Erythroblast (primary cell): ENCODE measurements around the gene ADAP1.

ENCODE experiments used
- DNase-seq, 2 experiments: peaks; one replicate each; lab custom pipeline; 2025; lab: John Stamatoyannopoulos, UW
- GATA1 ChIP-seq: IDR thresholded peaks from 2 replicates; pipeline ENCODE4 v1.6.1; 2011; ENCODE audit warnings: low read depth, mild to moderate bottlenecking, control low read depth, low read length, moderate library complexity
- POLR2A ChIP-seq: IDR thresholded peaks from 2 replicates; pipeline ENCODE4 v1.6.1; 2011; ENCODE audit warnings: mild to moderate bottlenecking, low read length

Gene ADAP1

GRCh38 chr7:908159-908581 lies 46.3 kb downstream of the ADAP1 start:
- TF ChIP-seq POLR2A (no peak), GATA1 (no peak)
- no peak for DNase-seq

DNA sequence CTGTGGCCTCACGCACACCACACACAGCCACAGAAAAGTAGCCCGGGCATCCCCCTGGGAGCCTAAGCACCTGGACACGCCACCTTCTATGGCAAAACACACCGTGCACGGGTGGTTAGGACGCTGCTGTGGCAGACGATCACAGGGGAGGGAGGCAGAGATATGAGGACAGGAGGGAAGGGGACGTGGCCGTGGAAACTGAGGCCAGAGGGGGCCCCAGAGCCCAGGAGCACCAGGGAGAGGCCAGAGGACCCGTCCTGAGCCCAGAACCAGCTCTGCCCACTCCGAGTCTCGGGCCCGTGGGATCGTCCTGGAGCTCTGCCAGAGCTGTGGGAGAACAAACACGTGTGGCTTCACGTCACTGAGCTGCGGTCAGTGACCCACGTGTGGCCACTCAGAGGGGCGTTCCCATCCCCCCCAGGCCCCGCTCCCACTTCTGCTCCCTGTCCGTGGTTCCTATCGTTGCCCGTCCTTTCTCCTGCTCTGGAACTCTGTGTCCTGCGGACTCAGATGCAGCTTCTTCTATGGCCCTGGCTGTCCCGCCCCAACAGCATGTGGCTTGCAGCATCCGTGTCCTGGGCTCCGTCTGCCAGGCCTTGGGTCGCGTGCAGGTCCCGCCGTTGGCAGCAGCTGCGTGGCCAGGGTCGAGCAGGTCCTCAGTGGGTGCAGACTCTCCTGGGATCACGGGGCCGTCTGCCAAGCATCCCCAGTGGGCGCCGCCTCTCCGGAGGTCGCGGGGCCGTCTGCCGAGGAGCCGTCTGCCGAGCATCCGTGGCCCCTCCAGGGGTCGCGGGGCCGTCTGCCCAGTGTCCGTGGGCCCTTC lies 47.1 kb downstream of the ADAP1 start:
- DNase-seq: no peak
- TF ChIP-seq GATA1: no peak
- TF ChIP-seq POLR2A: no peak

GRCh38 chr7:906776-907157 lies 47.7 kb downstream of the ADAP1 start:
- no peak for DNase-seq
- no peak for TF ChIP-seq GATA1
- TF ChIP-seq POLR2A: no peak

GRCh38 chr7:904847-905246 lies 49.6 kb downstream of the ADAP1 start:
- DNase-seq: no peak
- TF ChIP-seq GATA1 (no peak), POLR2A (no peak)

GRCh38 chr7:903921-904755 lies 50.3 kb downstream of the ADAP1 start:
- DNase-seq: no peak
- TF ChIP-seq POLR2A (no peak), GATA1 (no peak)

GRCh38 chr7:902996-903395 lies 51.5 kb downstream of the ADAP1 start:
- no peak for DNase-seq
- TF ChIP-seq POLR2A: no peak
- TF ChIP-seq GATA1: no peak

- DNase-seq: peak; percentile 90 to 93
- TF ChIP-seq POLR2A (no peak), GATA1 (no peak)
Observed at GRCh38 chr7:901388-902154, 52.9 kb downstream of the ADAP1 start.

DNA sequence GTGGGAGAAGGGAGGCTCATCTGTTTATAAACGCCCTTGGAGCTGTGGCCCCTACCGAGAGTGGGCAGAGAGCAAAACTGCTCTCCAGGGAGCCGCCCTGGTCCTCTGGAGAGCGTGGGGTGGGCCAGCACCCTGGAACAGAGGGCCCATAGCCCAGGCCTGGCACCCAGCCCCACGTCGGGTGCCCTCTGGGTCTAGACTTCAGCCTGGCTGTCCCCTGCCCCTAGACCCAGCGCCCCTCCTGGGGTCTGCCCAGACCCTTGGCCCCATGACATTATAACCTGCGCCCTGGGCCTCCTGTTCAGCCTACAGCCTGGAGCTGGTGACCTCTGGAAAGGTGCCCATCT lies 53.5 kb downstream of the ADAP1 start:
- no peak for TF ChIP-seq GATA1
- no peak for DNase-seq

- TF ChIP-seq GATA1 (no peak), POLR2A (no peak)
- DNase-seq: no peak
Observed at GRCh38 chr7:900331-901040, 54.0 kb downstream of the ADAP1 start.

DNA sequence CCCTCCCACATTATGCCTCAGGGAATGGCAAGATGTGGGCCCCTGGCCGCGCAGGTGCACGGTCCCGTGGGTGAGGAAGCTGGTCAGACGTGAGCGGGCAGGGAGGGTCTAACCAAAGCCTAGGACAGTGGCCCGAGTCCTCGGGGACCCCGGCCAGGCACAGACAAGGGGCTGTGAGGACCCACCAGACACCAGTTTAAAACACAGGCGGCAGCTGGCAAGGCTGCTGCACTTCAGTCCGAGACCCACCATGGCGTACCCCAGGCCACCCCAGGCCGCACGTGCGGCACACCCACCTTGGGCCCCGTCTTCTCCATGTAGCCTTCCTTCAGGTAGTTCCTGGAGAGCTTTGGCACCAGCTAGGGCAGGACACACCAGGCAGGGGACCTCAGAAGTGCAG lies 54.7 kb downstream of the ADAP1 start:
- TF ChIP-seq GATA1 (no peak), POLR2A (no peak)
- DNase-seq: no peak

DNA sequence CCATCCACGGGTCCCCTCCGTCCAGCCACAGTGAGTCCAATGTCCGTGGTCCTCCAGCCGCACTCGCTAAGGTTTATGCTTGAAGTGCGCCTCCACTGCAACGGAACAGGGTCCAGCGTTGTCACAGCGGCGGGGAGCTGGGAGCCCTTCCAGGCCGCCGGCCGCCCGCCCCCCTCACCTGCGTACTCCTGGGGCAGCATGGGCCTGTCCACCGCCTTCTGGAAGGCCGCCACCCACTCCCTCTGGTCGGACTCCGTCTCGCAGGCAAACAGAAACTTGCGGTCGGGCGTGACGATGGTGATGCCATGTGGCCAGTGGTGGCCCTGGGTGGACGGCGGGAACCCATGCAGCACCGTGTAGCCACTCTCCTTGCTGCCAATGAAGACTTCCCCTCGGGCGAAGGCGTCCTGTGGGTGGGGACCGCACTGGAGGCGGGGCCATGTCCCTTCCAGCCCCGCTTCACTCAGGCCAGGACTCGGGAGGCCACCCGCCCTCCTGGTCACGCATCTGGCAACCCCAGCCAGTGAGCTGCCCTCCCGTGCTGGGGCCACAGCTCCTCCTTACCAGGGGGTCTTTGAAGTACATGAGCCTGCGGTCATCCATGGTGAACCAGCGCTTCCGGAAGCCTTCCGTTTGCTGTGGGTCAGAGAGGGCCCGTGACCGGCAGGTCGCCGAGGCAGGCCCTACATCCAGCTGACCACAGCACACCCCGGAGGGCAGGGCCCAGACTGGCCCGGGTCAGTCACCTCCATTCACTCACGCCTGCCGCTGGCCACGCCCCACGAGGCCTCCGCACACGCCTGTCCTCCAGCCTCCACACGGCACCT lies 55.4 kb downstream of the ADAP1 start:
- no peak for TF ChIP-seq GATA1
- TF ChIP-seq POLR2A: no peak
- peak in 1 of 2 experiments; percentile 34 for DNase-seq

DNA sequence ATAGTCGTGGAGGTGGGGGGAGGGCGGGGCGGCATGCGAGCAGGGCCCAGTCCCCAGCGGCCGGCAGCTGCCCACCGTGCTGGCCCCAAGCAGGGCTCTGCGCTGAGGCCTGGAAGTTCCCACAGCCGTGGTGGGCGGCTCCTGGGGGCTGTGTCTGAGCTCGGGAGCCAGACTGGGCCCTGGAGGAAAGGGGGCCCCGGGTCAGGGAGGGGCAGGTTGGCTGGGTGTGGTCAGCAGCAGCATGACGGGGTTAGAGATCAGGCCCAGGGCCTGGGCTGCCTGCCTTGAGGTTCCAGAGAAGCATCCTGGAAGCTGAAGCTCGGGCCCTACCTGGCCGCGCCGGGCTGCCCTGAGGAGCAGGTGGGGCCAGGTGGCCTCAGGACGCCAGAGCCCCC lies 56.0 kb downstream of the ADAP1 start:
- TF ChIP-seq POLR2A (no peak), GATA1 (no peak)
- peak; percentile 63 to 70 for DNase-seq

GRCh38 chr7:897771-898376 lies 56.6 kb downstream of the ADAP1 start:
- no peak for DNase-seq
- TF ChIP-seq GATA1: no peak
- TF ChIP-seq POLR2A: no peak
